Neutrophil (primary cell): ENCODE data around the gene GLT1D1.

Source experiments
- H3K27ac ChIP-seq: fragments of 200-600 bp; sonication (generic); 2 replicates; pipeline ENCODE4 v1.5.1; 2016; ENCODE audit warnings: mild to moderate bottlenecking, moderate library complexity
- H3K27me3 ChIP-seq: fragments of 200-600 bp; sonication (generic); 2 replicates; pipeline ENCODE4 v1.6.0; 2016; ENCODE audit warnings: mild to moderate bottlenecking
- H3K36me3 ChIP-seq: fragments of 200-600 bp; sonication (generic); 2 replicates; pipeline ENCODE4 v1.5.1; 2017
- H3K4me1 ChIP-seq, 2 experiments: fragments of 200-600 bp in 1 of 2; sonication (generic) in 1 of 2; 1 replicate in 1 of 2; 2 replicates in 1 of 2; pipeline versions ENCODE4 v1.5.1 to v1.6.1; 2013 to 2016; ENCODE audit warnings: low read depth in 1 of 2, low read length in 1 of 2, mild to moderate bottlenecking in 1 of 2, moderate library complexity in 1 of 2; ENCODE audit not compliant: control insufficient read depth in 1 of 2, insufficient read depth in 1 of 2
- H3K4me3 ChIP-seq, 2 experiments: fragments of 200-600 bp in 1 of 2; sonication (generic) in 1 of 2; 1 replicate in 1 of 2; 2 replicates in 1 of 2; pipeline ENCODE4 v1.5.1; 2013 to 2016; ENCODE audit warnings: low read depth in 1 of 2, low read length in 1 of 2, mild to moderate bottlenecking in 1 of 2, moderate library complexity in 1 of 2
- H3K9me3 ChIP-seq: fragments of 200-600 bp; sonication (generic); 2 replicates; pipeline ENCODE4 v1.5.1; 2016
- CTCF ChIP-seq: fragments of 200-600 bp; sonication (generic); IDR thresholded peaks from 2 replicates; pipeline ENCODE4 v1.5.1; 2016; ENCODE audit warnings: antibody characterized with exemption

The GLT1D1 gene

GRCh38 chr12:128861226-128862016, 8.1 kb downstream of the GLT1D1 start:
- H3K36me3 ChIP-seq = peaks cover 50% of the 10 kb centered on the region

GRCh38 chr12:128863957-128864356, 10.7 kb downstream of the GLT1D1 start:
- Histone ChIP-seq H3K36me3 (peaks cover 57% of the 10 kb centered on the region), H3K27me3 (no peaks in the 10 kb centered on the region), H3K4me1 (peaks cover 52 to 60% of the 10 kb centered on the region in 2 experiments), H3K27ac (peak overlapping the region; percentile 98), H3K9me3 (no peaks in the 10 kb centered on the region), H3K4me3 (no peak overlapping the region)
- no peak for TF ChIP-seq CTCF

More at GRCh38 chr12:128861226-128862016, 8.1 kb downstream of the GLT1D1 start:
- Histone ChIP-seq H3K27me3 (no peaks in the 10 kb centered on the region), H3K4me3 (no peak overlapping the region), H3K9me3 (no peaks in the 10 kb centered on the region), H3K4me1 (peaks cover 77 to 86% of the 10 kb centered on the region in 2 experiments), H3K27ac (peak overlapping the region; percentile 98)
- TF ChIP-seq CTCF = no peak

GRCh38 chr12:128864516-128865186, 11.4 kb downstream of the GLT1D1 start:
- no peak for TF ChIP-seq CTCF
- Histone ChIP-seq H3K4me3 (peak overlapping the region in 1 of 2 experiments; percentile 12), H3K36me3 (peaks cover 57% of the 10 kb centered on the region), H3K9me3 (no peaks in the 10 kb centered on the region), H3K4me1 (peaks cover 45 to 53% of the 10 kb centered on the region in 2 experiments), H3K27ac (peak overlapping the region; percentile 98), H3K27me3 (no peaks in the 10 kb centered on the region)

- Histone ChIP-seq H3K27me3 (no peaks in the 10 kb centered on the region), H3K27ac (no peak overlapping the region), H3K4me1 (peaks cover 33 to 37% of the 10 kb centered on the region in 2 experiments), H3K4me3 (no peak overlapping the region), H3K9me3 (no peaks in the 10 kb centered on the region), H3K36me3 (peaks cover 52% of the 10 kb centered on the region)
- TF ChIP-seq CTCF = no peak
Observed at GRCh38 chr12:128867466-128867865, 14.2 kb downstream of the GLT1D1 start.

- no peak for TF ChIP-seq CTCF
- Histone ChIP-seq H3K27ac (peak overlapping the region; percentile 53), H3K27me3 (no peaks in the 10 kb centered on the region), H3K36me3 (peaks cover 46% of the 10 kb centered on the region), H3K4me1 (peaks cover 8 to 11% of the 10 kb centered on the region in 2 experiments), H3K4me3 (no peak overlapping the region), H3K9me3 (no peaks in the 10 kb centered on the region)
Observed at GRCh38 chr12:128871516-128871892, 18.2 kb downstream of the GLT1D1 start.
